HG03135 (cell line): ENCODE measurements around the gene ASZ1.
"Not testable (repeated sequence)": the region's sequence is repeated elsewhere in the genome, so short reads cannot be mapped to it uniquely, and the experiment has no call there.

Source experiments
- ATAC-seq: cut with Tn5 transposase; IDR thresholded peaks from one replicate; pipeline ENCODE4 v1.9.1; 2021; ENCODE audit warnings: mild to moderate bottlenecking, moderate library complexity; ENCODE audit not compliant: unreplicated experiment

ASZ1 gene, protein sequence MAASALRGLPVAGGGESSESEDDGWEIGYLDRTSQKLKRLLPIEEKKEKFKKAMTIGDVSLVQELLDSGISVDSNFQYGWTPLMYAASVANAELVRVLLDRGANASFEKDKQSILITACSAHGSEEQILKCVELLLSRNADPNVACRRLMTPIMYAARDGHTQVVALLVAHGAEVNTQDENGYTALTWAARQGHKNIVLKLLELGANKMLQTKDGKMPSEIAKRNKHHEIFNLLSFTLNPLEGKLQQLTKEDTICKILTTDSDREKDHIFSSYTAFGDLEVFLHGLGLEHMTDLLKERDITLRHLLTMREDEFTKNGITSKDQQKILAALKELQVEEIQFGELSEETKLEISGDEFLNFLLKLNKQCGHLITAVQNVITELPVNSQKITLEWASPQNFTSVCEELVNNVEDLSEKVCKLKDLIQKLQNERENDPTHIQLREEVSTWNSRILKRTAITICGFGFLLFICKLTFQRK

DNA sequence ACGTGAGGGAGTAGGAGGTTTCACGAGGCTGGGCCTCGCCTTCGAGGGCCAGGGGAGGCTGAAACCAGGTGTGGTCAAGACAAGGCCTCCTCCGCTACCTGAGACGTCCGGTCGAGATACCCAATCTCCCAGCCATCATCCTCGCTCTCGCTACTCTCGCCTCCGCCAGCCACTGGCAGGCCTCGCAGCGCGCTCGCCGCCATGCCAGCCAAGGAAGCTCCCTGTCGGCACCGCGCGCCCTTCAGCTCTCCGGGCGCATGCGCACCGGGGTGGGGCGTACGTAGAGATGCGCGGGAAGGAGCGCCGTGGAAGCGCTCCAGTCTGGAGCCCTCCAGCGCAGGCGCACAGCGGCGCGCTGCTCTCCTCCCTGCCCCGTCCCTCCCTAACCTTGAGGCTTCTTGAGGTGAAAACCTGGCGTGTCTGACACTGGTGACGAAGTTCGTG, at the start of gene ASZ1:
ASZ1 (minus strand) TSS at position 236 of the 444 bp plus-strand sequence; CDS start at position 203, 33 bp downstream.
- no peak for ATAC-seq

DNA sequence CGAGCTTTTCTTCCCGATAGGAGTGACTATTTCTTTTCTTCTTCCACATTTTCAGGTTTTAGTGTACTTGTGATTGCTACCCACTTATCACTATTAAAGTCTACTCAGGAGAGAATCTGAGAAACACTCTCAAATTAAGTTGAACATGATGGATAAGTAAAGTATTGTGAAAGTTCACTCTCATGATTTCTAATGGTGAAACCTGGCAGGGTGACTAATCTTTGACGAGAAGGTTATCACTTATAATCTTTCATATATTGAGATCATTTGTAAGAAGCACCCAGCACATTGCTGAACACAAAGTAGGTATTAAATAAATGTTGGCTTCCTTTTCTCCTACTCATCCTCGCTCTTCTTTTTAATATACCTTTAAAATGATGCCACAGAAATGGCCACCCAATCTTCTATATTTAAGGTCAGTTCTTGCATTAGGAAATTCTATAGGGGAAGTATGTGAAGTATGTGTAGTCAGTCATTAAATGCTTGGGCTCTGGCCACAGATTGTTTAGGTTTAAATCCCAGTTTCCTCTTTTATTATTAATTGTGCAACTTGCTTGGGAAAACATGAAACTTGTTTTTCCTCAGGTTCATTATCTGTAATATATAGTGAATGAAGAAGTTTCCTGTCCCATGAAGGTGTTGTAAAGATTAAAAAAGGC, 49.4 kb upstream of the ASZ1 start:
- ATAC-seq = no peak

DNA sequence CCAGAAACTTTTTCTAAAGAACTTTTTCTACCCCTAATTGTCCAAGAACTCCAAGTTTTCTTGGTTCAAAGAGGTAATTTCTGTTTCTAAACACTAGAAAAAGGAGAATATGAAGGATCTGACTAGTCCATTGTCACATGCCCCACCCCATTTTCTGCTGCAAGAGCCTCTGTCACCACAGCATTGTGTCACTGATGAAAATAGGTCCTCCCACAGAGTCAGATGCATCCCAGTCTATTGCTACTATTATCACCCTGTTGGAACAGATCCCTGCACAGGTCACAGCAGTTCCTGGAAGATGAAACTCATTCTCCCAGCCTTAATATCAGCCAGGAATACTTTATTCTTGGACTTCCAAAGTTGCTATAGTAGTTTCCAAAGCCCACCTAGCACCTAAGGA, 45.0 kb upstream of the ASZ1 start:
- ATAC-seq = no peak

DNA sequence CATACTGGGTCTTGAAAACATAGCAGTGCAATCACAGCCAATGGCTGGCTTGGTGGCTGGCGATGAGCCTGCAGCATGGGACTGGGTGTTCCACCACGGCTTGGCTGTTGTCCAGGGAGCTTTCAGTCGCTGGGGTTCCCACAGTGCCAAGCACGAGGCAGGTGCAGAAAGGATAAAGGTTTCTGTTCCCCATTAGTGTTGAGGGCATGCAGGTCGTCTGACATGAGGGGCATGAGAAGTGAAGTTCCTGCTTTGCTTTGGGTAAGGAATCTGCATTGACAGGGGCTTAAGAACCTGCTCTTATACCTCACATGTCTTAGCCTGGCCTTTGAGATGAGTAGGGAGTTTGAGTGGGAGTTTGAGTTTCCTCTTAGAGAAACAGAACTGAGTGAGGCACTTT, 43.5 kb upstream of the ASZ1 start:
- ATAC-seq = no peak

DNA sequence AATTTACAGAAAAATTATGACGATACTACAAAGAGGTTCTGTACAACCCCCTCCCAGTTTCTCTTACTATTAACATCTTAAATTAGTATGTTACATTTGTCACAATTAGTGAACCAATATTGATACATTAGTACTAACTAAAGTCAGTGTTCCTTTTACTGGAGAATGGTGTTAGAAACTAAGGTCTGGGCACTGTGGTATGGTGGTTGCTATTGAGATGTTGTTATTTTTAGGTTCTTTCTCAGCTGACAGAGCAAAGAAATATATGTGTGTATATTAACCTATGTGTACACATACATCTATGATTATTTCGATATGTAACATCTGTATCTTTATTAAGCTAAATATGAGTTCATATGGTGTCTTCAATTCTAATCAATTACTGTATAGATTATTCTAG, 40.9 kb upstream of the ASZ1 start:
- no peak for ATAC-seq

DNA sequence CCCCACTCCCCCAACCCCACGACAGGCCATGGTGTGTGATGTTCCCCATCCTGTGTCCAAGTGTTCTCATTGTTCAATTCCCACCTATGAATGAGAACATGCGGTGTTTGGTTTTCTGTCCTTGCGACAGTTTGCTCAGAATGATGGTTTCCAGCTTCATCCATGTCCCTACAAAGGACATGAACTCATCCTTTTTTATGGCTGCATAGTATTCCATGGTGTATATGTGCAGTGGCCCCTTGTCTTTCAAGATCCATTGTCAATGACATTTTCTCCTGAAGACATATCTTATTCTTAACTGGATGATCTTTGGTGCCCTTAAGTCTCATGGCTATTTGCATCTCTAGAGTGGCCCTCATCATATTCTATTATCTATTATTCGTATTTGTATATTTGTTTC, 33.5 kb upstream of the ASZ1 start:
- not testable (repeated sequence) for ATAC-seq

DNA sequence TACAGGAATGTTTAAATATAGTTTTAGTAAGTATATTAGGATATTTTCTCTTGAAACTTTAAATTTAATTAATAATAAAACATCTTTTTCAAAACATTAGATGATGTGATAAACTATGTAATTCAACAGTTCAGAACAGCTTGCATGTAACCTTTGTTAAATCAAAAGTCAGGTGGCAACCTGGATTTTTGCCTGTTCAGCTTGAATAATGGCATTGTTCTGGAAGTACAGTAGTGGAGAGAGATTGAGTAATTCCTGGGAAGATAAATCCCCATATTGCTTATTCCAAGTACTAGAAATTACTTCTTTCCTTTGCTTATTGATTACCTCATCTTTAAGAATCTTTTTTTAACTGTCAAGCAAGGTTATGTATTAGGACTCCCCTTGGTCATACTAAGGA, 32.4 kb upstream of the ASZ1 start:
- ATAC-seq = no peak

DNA sequence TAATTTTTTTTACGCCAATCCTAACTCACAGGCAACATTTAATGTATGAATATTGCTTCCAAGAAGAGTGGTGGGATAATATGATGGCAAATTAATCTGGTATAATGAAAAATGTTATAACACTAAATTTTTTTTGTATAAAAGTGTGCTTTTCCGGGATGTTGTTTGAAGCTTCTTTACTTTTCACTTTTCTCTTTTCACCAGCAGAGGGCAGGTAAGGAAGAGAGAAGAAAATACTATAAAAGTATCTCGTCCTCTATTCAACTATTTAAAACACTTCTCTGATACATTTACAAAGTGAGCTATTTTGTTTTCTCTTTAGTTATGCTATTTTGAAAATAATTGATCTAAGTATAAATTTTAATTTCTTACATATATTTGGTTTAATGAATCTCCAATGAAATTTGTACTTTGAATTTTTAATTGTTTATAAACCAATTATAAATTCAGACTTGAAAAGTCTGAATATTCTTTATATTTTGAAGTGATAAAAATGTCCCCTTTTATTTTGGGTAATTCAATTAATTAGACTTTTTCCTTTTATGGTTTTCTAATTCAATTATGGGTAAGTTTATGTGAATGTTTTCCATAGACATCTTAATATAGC, 31.8 kb upstream of the ASZ1 start:
- no peak for ATAC-seq

DNA sequence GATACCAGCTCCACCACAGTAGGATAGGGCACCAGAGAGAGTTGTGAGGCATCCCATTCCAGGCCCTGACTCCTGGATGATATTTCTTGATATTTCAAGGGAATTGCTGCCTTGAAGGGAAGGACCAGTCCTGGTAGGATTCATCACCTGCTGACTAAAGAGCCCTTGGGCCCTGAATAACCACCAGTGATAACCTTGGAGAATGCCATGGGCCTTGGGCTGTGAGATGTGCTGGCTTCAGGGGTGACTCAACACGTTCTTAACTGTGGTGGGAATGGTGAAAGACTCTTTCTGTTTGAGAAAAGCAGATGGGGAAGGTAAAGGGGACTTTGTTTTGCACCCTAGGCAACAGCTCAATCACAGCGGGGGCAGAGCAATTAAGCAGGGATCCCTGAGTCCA, 21.4 kb upstream of the ASZ1 start:
- no peak for ATAC-seq

DNA sequence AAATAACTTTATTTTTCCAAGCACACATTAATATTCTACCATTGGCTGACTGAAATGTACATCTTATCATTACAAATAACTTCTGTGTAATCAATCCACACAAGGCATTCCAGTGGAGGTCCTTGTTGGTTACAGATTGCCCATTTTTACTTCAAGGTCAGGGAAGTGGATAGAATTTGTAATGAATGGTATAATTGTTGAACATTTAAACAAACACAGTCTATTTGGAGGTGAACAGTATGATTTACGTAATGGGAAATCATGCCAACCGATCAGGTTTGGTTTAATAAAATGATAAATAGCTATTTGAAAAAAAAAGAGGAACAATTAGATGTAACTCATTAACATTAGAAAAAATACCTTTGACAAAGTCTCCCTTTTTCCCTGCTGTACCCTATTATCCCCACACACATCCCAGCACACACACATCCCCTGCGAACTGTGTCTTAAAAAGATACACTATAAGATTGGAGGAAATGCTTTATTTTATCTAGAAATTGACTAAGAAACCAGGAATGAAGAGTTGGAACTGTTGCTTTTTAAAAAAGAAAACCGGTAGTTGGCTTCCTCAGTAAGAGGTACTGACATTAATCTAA, 19.0 kb upstream of the ASZ1 start:
- ATAC-seq = no peak

DNA sequence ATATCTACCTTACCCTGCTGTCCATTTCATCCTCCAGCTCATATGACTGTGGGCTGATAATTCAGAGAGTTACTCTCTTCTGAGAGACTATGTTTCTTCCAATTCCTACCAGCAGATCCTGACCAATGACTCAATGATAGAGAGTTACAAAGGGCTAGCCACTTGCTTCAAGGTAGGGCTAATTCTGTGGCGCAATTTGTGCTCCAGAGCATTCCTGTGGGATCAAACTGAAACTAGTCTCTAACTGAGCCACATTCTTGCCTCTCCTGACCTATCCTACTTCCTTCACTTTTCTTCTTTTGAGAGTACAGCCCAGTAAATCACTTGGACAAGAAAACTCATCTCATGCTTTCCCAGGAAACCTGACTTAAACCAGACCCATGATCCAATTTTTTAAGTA, 17.9 kb upstream of the ASZ1 start:
- no peak for ATAC-seq

DNA sequence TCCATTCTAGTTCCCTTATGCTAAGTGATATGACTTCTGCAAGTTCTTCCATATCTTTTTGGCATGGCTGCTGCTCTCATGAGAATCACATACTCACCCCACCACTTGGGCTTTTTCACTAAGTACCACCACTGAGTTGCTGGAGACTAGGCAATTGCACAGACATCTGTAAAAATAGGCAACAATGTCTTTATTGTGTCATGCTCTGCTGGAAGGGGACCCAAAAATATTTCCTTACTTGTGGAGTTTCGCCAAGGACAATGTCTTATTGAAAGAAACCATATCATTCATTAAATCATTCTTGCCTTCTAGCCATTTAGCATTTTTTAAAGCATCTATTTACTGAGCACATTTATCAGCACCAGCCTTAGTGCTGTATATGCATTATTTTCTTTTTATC, 17.4 kb upstream of the ASZ1 start:
- no peak for ATAC-seq

DNA sequence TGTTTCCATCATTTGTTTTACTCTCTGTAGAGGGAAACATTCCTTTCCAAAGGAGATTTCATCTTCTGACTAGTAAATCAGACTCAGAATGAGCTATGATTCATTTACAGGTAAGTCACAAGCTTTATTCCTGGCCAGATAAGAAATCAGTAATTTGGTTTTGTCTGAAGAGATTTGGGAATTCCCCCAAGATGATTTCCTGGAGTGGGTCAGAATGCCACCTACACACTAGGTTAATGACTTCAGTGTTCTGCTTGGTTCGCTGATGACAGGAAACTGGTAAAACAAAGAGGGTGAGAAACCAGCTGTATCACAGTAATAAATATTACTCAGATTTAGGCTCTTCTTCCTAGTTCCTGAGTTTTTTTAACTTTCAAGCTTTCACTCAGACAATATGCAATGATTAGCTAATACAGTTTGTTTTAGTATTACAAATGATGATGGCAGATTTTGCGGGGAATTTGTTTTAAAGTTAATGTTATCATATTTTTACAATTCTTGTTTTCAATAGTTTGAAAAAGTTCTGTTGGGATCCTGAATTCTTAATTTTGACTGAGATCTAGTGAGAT, 8.3 kb upstream of the ASZ1 start:
- peak; percentile 94 for ATAC-seq

DNA sequence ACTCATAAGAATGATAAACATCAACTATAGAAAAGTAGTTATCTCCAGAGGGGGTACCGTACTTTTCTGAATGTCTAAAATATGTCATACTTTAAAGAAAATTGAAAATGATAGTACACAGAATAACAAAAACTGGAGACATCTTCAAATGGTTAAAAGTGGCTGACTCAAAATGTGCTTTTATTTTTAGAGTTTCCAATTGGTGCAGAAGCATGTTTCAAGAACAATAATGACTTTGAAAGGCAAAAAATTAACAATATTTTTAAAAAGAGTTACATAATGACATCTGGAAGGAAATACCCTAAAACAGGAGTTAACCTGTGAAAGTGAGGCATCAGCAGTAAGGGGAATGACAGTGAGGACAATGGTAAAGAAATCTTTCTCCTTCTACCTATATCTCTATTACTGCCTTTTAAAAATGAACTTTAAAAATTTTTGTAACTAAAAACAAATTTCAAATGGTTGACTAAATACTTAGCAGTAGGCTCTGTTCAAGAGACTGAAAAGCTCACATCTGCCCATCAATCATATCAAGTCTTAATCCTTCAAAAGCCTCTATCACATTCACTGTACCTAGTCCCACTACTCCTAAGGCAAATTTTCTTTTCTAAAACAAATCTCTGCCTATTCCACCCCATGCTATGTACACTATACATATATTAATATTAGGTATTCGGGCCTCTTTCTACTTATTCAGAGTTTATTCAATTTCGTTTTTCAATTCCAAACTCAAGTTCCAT, 3.0 kb downstream of the ASZ1 start:
- ATAC-seq = peak; percentile 69

DNA sequence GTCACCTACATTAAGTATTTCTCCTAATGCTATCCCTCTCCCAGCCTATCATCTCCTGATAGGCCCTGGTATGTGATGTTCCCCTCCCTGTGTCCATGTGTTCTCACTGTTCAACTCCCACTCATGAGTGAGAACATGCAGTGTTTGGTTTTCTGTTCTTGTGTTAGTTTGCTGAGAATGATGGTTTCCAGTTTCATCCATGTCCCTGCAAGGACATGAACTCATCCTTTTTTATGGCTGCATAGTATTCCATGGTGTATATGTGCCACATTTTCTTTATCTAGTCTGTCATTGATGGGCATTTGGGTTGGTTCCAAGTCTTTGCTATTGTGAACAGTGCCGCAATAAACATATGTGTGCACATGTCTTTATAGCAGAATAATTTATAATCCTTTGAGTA, 12.7 kb downstream of the ASZ1 start:
- not testable (repeated sequence) for ATAC-seq

DNA sequence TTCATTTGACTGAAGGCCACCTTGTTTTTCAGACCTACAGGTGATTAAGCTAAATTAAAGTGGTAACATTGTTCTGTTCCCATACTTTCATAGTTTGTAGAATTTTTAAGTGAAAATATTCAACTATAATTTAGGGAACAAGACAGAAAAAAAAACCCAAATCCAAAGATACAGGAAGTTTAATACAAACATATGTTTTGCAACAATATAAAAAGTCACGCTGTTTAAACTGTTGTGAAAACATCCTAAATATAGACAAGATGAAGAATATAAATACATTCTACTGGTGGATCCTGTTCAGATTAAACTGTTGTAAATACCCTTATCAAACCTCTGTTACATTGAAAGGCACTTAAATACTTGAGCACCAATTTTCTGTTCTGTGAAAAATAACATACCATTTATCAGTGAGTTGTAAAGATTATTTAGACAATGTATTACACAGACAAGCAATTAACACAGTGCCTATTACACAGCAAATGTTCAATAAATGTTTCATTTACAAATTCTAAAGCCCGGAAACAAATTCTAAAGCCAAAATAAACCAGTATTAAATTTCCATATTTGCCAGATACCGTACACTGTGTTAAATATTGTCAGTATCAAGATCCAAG, 14.2 kb downstream of the ASZ1 start:
- no peak for ATAC-seq

DNA sequence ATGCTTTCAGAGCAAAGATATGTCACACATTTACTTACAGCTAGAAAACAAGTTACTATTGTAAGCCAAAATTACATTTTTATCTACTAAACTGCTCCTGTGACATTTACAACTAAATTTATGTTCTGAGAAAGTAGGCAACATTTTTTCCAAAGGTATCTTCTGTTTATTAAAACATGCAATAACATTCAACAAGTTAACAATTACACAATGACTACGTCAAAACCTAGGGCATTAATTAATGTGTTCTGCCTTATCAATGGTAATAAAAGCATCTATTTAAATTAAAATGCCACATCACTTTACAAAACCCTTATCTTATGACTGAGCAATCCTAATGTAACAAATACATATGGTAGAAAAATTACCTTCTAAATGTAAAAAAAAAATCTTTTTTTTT, 14.9 kb downstream of the ASZ1 start:
- no peak for ATAC-seq

DNA sequence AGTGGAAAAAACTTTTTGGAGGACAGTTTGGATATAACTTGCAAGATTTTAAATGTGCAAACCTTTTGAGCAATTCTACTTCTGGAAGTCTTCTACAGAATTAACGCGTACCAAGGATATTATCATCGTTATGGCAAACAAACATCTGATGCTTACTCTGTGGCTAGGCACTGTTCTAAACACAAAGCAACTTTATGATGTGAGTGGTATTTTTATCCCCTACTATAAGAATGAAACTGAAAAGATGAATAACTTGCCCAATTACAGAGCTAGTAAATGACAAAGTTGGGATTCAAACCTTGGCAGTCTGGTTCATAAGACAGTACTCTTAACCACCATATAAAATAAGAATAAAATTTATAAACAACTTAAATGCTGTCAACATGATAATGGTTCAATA, 15.8 kb downstream of the ASZ1 start:
- no peak for ATAC-seq

DNA sequence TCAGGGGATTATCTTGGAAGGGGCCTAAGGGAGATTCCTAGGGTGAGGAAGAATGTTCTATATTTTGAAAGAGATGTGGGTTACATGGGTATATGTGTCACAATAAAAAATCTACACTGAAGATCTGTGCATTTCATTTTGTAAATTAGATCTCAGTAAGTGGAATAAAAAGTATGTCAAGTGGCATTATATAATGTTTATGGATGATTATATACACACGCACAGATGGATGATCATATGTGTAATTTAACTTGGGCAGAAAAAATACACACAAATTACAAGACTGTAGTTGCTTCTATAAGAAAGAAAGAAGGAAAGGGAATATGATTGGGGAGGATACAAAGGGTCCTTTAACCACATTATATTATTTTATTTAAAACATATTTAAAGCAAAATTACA, 18.5 kb downstream of the ASZ1 start:
- ATAC-seq = no peak

DNA sequence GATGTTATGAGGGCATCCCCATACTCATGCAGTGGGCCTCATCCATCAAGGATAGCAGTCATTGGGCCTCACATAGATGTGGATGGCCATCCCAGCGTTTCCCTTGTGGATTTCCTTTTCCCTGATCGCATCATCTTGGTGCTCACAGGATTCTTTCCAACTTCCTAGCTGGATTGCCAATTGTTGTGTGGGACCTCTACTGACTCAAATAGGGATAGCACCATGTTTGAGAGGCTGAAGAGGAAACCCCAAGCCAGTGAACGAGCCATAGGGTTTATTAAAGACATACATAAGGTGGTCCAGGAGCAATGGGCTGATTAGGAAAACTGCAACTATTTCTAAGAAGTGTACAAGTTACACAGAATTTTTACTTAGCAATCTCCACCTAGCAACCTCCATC, 21.8 kb downstream of the ASZ1 start:
- ATAC-seq = no peak
